Measurements from ENCODE around the gene PRR29.

PRR29 gene

DNA sequence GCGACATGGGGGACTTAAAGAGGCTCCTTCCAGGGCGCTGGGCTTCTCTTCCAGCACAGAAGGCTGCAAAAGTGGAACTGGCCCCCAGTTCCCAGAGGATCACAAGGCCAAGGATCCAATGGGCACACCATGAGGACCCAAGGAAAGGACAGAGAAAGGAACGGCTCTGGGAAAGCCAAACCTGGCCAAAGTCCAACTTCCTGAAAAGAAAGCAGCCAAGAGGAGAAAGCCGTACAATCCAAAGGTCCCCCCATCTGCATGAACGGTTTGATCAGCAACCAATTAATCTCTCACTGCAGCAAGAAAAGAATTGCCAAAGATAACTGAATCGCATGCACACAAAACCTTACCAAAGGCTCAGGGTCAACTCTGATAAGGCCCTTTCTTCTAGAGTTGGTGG is 42.1 kb downstream of the PRR29 start:
- in situ Hi-C loops (cut with HindIII; ENCODE audit: low sequenced_read_pairs), result no loop called here

DNA sequence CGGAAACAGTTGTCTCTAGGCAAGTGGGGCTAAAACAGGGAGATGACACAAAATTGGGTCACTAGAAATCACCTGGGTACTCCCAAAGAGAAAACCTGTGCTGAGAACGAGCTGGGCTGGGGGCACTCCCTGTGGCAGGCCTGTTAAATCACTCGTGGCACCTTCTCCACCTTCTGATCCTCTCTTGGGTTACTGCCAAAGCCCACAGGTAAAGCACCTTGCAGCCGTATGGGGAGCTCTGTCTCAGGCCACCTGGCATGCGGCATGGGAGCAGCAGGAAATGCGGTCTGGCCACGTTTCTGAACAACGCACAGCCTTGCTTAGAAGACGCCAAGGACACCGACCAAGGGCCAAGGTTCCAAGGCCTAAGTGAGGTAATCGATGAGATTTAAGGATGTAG is 43.8 kb downstream of the PRR29 start:
- in situ Hi-C loops (cut with HindIII; ENCODE audit: low sequenced_read_pairs), result no loop called here

DNA sequence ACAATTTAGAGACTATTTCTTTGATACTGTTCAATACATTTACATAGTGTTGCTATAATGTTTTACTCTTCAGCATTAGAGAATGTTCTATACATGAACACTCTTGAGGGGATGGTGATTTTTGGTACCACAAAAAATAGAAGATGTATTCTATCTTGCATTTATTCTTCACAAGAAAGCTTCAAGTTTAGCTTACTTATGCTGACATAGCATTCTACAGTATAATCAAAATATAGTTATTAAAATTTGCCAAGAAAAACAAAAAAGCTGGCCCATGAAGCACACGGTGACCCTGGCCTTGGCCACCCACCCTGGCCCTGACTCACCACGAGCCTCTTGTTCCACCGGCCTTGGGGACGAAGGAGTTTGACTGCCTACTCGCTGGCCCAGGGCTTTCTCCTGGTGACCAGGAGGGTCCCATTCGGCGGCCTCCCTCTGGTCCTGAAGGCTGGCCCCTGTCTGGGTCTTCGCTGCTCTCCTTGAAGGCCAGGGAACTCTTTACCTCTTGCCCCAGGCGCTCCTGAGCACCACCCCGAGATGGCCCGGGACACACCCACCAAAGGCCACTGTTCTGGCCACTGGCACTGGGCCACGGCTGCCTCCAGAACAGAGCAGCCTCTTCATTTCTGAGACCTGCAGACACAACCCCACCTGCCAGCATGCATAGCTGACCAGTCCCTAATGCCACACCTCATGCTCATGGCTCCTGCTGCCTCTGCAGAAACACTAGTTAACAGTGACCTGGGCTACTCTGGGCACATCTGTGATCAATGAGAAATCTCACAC is 44.7 kb downstream of the PRR29 start:
- in situ Hi-C loops (cut with HindIII; ENCODE audit: low sequenced_read_pairs), result no loop called here

DNA sequence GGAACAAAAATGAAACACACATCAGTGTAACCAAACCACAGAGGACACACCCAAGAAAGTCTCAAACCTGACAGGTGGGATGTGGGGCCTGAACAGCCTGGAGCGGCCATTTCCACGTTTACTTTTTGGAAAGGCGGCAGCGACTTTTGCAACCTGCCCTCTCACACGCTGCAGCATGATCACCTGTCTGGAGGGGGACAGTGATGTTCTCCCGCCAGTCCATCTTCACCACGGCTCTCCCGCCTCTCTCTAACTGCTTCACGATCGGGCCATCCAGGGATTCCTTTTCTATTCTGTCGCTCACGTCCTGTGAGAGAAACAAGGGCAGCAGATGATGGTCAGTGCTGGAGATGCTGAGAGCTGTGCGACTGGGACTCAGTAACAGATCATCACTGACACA is 47.0 kb downstream of the PRR29 start:
- in situ Hi-C loops (cut with HindIII; ENCODE audit: low sequenced_read_pairs), result loop anchor here (5.0 kb wide), 1 partner anchor 87 kb away; the partner anchor contains the start of gene ERN1

DNA sequence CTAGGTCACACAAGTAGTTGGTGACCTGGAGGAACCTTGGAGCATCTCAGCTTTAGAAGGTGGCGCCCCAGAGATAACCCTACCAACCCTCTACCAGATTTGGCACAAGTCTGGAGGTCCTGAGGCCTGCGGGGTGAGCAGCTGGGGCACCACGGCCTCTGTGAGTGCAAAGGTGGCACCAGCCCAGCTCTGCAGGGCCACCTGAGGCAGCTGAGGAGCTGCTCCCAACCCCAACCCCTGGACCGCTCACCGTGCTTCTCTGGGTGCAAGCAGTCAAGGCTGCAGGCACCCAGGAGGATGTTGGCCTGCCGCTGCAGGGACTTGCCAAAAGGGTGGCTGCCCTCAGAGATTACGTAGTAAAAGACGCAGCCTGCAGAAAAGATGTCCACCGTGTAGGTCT is 50.7 kb downstream of the PRR29 start:
- in situ Hi-C loops (cut with HindIII; ENCODE audit: low sequenced_read_pairs), result loop anchor here (5.0 kb wide), 1 partner anchor 83 kb away; the partner anchor contains the start of gene ERN1

DNA sequence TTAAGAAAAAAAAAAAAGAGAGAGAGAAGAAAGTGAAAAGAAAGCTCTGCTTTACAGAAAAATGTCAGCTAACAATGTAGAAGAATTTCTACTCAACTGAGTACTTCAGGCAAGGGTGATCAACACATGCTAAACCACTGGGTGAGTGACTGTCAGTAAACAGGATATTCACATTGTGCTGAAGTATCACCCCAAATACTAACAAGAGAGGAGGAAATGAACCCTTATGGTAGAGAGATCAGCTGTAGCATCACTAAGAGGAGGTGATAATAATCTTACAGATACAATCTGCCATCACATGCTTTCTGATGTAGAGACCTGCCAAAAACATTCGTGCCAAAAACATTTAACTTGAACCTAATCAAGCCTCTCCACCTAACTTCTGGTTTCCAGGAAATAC is 53.0 kb downstream of the PRR29 start:
- in situ Hi-C loops (cut with HindIII; ENCODE audit: low sequenced_read_pairs), result no loop called here

DNA sequence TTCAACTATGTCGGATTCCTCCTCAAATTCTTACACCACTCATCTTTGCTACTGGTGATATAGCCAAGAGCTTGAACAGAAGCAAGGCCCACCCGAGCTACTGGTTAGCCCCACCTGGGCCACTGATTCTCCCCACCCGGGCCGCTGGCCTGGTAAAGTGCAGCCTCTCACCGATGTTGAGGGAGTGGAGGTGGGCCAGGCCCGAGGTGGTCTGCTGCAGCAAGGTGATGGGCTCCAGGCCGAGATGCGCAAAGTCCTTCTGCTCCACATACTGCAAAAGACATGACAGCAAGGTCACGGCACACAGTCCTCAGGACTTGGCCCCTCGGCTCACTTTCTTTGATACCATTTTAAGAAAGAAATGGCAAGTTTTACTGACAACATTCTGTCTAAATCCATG is 55.0 kb downstream of the PRR29 start:
- in situ Hi-C loops (cut with HindIII; ENCODE audit: low sequenced_read_pairs), result no loop called here

Measured in DLD1 (cell line).